K562 (cell line): ENCODE data around the gene KHDRBS2. TPM values are rescaled to one million over a fixed set of nuclear protein-coding genes. Genes with fewer than 3 reads are reported as not detected.

Experiments
- ATAC-seq: fragments of 200-7000 bp; cut with Tn5 transposase; 3 replicates; pipeline ENCODE4 v1.9.1; 2020; ENCODE audit warnings: moderate library complexity
- BruUV-seq: library from RNA; stranded (reverse); fragments of 400-500 nt; replicated peaks from 2 replicates; lab custom pipeline; 2021; lab: Mats Ljungman, UMichigan
- CTCF ChIA-PET: fragments of 300-600 bp; formaldehyde crosslinking; extraction: SDS; loops from one replicate; lab custom pipeline; 2021; ENCODE audit warnings: low intra/inter-chr PET ratio; lab: Yijun Ruan, JAX
- POLR2A ChIA-PET: fragments of 300-600, 350-650 bp; sonication (Branson Sonifier 250); formaldehyde crosslinking; extraction: SDS; loops from one replicate; lab custom pipeline; 2021; ENCODE audit warnings: antibody characterized with exemption, inconsistent platforms; lab: Yijun Ruan, JAX
- DNase-seq, 4 experiments: peaks; one replicate each; pipeline versions ENCODE4 v3.0.0 to v3.0.0-alpha.2; 2011 to 2018; ENCODE audit warnings: low spot score in 3 of 4, mixed read lengths in 3 of 4; ENCODE audit errors: extremely low read depth in 1 of 4
- FAIRE-seq: peaks from 2 replicates; lab custom pipeline; 2011; peaks lifted over from hg19 to GRCh38; lab: Jason Lieb, UNC
- H2AFZ ChIP-seq: 2 replicates; pipeline ENCODE4 v1.6.0; 2011; ENCODE audit warnings: low read depth, low read length, control low read depth, inconsistent platforms
- H3K27ac ChIP-seq: fragments of 200-600 bp; 3 replicates; pipeline ENCODE4 v1.8.0; 2011; ENCODE audit warnings: low read depth, mild to moderate bottlenecking, control low read depth, inconsistent platforms, low read length, moderate library complexity, mixed read lengths; ENCODE audit errors: extremely low read depth
- H3K27me3 ChIP-seq, 2 experiments: fragments of 300-600 bp in 1 of 2; 2 replicates in 1 of 2; 3 replicates in 1 of 2; pipeline versions ENCODE4 v1.6.0 to v1.8.0; 2011; ENCODE audit warnings: inconsistent platforms in 2 of 2, low read length in 2 of 2, mild to moderate bottlenecking in 1 of 2, mixed read lengths in 1 of 2, moderate library complexity in 1 of 2; ENCODE audit not compliant: control insufficient read depth in 2 of 2, insufficient read depth in 2 of 2
- H3K36me3 ChIP-seq: fragments of 300-600 bp; 3 replicates; pipeline ENCODE4 v1.8.0; 2011; ENCODE audit warnings: mild to moderate bottlenecking, low read length, inconsistent platforms; ENCODE audit not compliant: control insufficient read depth, insufficient read depth
- H3K4me1 ChIP-seq, 2 experiments: fragments of 200-600 bp in 1 of 2; replicated peaks in 1 of 2; 2 replicates in 1 of 2; 3 replicates in 1 of 2; pipeline versions ENCODE4 v1.5.1 to v1.8.0; 2011; ENCODE audit warnings: inconsistent platforms in 2 of 2, low read length in 2 of 2, mild to moderate bottlenecking in 1 of 2, mixed read lengths in 1 of 2, moderate library complexity in 1 of 2; ENCODE audit not compliant: control insufficient read depth in 2 of 2, insufficient read depth in 2 of 2
- H3K4me2 ChIP-seq: 2 replicates; pipeline ENCODE4 v1.6.1; 2011; ENCODE audit warnings: low read length, control low read depth, inconsistent platforms, mixed read lengths; ENCODE audit not compliant: insufficient read depth
- H3K4me3 ChIP-seq: fragments of 200-600 bp; sonication (generic), shearing (Covaris generic); 2 replicates; pipeline ENCODE4 v1.5.1; 2016; ENCODE audit warnings: control low read depth, inconsistent platforms
- H3K79me2 ChIP-seq: fragments of 200-600 bp; 3 replicates; pipeline ENCODE4 v1.8.0; 2011; ENCODE audit warnings: low read length, inconsistent platforms; ENCODE audit not compliant: control insufficient read depth, insufficient read depth
- H3K9ac ChIP-seq, 2 experiments: 2 replicates each; pipeline versions ENCODE4 v1.6.0 to v1.6.1; 2011; ENCODE audit warnings: low read depth in 2 of 2, low read length in 2 of 2, control low read depth in 1 of 2, inconsistent platforms in 1 of 2, mild to moderate bottlenecking in 1 of 2, mixed read lengths in 1 of 2; ENCODE audit not compliant: insufficient read depth in 1 of 2
- H3K9me1 ChIP-seq: one replicate; pipeline ENCODE4 v1.6.0; 2011; ENCODE audit warnings: inconsistent platforms, mild to moderate bottlenecking, low read length, moderate library complexity; ENCODE audit not compliant: control insufficient read depth, insufficient read depth
- H3K9me3 ChIP-seq: replicated peaks from 2 replicates; pipeline ENCODE4 v1.5.1; 2011; ENCODE audit warnings: low read depth, low read length, inconsistent platforms; ENCODE audit not compliant: control insufficient read depth, insufficient read depth
- H4K20me1 ChIP-seq: replicated peaks from 2 replicates; pipeline ENCODE4 v1.6.1; 2011; ENCODE audit warnings: low read length, inconsistent platforms, mixed read lengths; ENCODE audit not compliant: control insufficient read depth, insufficient read depth
- BRCA1 ChIP-seq, 2 experiments: fragments of 450-650 bp in 1 of 2; sonication (generic) in 1 of 2; formaldehyde crosslinking in 1 of 2; IDR thresholded peaks; 2 replicates each; pipeline versions ENCODE4 v1.5.0 to v1.6.1; 2017 to 2020; ENCODE audit warnings: mild to moderate bottlenecking in 1 of 2, missing genetic modification reagents in 1 of 2
- EWSR1 ChIP-seq: fragments of 450-650 bp; IDR thresholded peaks from 2 replicates; pipeline ENCODE4 v1.6.1; 2018; ENCODE audit warnings: borderline replicate concordance, mild to moderate bottlenecking, low read depth, moderate library complexity; ENCODE audit not compliant: partially characterized antibody
- HEY1 ChIP-seq: fragments of 250-450 bp; sonication (Bioruptor Pico); IDR thresholded peaks from 2 replicates; pipeline ENCODE4 v1.5.0; 2020; ENCODE audit warnings: mild to moderate bottlenecking, moderate library complexity, borderline replicate concordance
- IFI16 ChIP-seq: fragments of 250-450 bp; sonication (Bioruptor Pico); IDR thresholded peaks from 2 replicates; pipeline ENCODE4 v2.1.2; 2022; ENCODE audit warnings: mild to moderate bottlenecking, inconsistent platforms
- ILF3 ChIP-seq: fragments of 450-650 bp; IDR thresholded peaks from 2 replicates; pipeline ENCODE4 v1.6.1; 2018; ENCODE audit warnings: antibody characterized with exemption, mild to moderate bottlenecking, moderate library complexity, borderline replicate concordance
- ILK ChIP-seq: fragments of 450-650 bp; IDR thresholded peaks from 2 replicates; pipeline ENCODE4 v1.6.1; 2016; ENCODE audit warnings: missing genetic modification characterization, low read depth, mild to moderate bottlenecking, missing compliant biosample characterization, moderate library complexity, borderline replicate concordance
- KDM5B ChIP-seq: fragments of 200-600 bp; sonication (generic); IDR thresholded peaks from 2 replicates; pipeline ENCODE4 v1.6.1; 2012; ENCODE audit warnings: low read depth, mild to moderate bottlenecking, moderate library complexity, low read length, control low read depth, inconsistent platforms; ENCODE audit not compliant: insufficient replicate concordance
- RUNX1 ChIP-seq: sonication (generic); IDR thresholded peaks from 2 replicates; pipeline ENCODE4 v1.6.1; 2016; ENCODE audit warnings: antibody characterized with exemption, low read depth
- TEAD2 ChIP-seq: fragments of 450-650 bp; IDR thresholded peaks from 2 replicates; pipeline ENCODE4 v1.6.1; 2016; ENCODE audit warnings: missing genetic modification characterization, control low read depth, missing compliant biosample characterization
- XRCC3 ChIP-seq: fragments of 450-650 bp; IDR thresholded peaks from 2 replicates; pipeline ENCODE4 v1.6.1; 2017; ENCODE audit warnings: mild to moderate bottlenecking, moderate library complexity
- ZC3H8 ChIP-seq: fragments of 450-650 bp; IDR thresholded peaks from 2 replicates; pipeline ENCODE4 v1.6.1; 2017
- ZFP1 ChIP-seq: fragments of 450-650 bp; formaldehyde crosslinking; IDR thresholded peaks from 2 replicates; pipeline ENCODE4 v1.4.0; 2020; ENCODE audit warnings: mild to moderate bottlenecking, mixed read lengths
- ZNF347 ChIP-seq: fragments of 450-650 bp; formaldehyde crosslinking; IDR thresholded peaks from 2 replicates; pipeline ENCODE4 v1.4.0; 2020; ENCODE audit warnings: low read depth, mild to moderate bottlenecking, moderate library complexity
- WGBS: fragments of 100-300 bp; shearing (Covaris generic); methylation state at CpG from one replicate; pipeline ENCODE4 v1.1.6; 2016; ENCODE audit warnings: low coverage, mixed read lengths; ENCODE audit not compliant: insufficient coverage; ENCODE audit errors: missing lambda C conversion rate; 5-methylcytosine and 5-hydroxymethylcytosine counted together
- in situ Hi-C: fragments of 300-500 bp; cut with MboI; formaldehyde crosslinking; loops from 4 replicates; pipeline ENCODE4 v1.15.0; 2018; ENCODE audit warnings: inconsistent platforms, mixed read lengths
- intact Hi-C: fragments of 100-400 bp; cut with micrococcal nuclease; formaldehyde crosslinking; loops from 2 replicates; pipeline ENCODE4 v1.14.2; 2022
- polyA plus RNA-seq, 8 experiments: library from polyadenylated mRNA; depleted of rRNA in 4 of 8; stranded (reverse) in 5 of 8; unstranded in 3 of 8; fragments of >200 nt; fragmentation: Nextera tagmentation in 2 of 8; fragmentation: Illumina TruSeq in 1 of 8; extraction: Ambion mirVana in 2 of 8; extraction: Trizol in 1 of 8; gene quantifications; 2 replicates each; pipeline versions ENCODE4 v1.2.1 to v1.2.3, GENCODE V29; 2011 to 2014; ENCODE audit warnings: inconsistent platforms in 1 of 8, missing spikeins in 1 of 8
- total RNA-seq, 7 experiments: library from RNA; depleted of rRNA in 6 of 7; stranded (reverse); fragments of >200 nt in 6 of 7; fragmentation: Illumina TruSeq in 2 of 7; extraction: Trizol in 2 of 7; gene quantifications; 2 replicates each; pipeline versions ENCODE4 v1.2.1 to v1.2.3, GENCODE V29; 2011 to 2021; ENCODE audit warnings: low replicate concordance in 1 of 7
- TF ChIP-seq, protein P1 (sequence below): fragments of 450-650 bp; formaldehyde crosslinking; IDR thresholded peaks from 2 replicates; pipeline ENCODE4 v1.4.0; 2022; ENCODE audit warnings: missing genetic modification characterization
- TF ChIP-seq, protein P2 (sequence below), 2 experiments: fragments of 450-650 bp; IDR thresholded peaks; 2 replicates each; pipeline ENCODE4 v1.6.1; 2016

The KHDRBS2 gene
- total and polyA plus RNA-seq, 9 of the 15 experiments (the other 6 are each of a cell fraction or from before 2014, with no cell fraction given), result not detected

DNA sequence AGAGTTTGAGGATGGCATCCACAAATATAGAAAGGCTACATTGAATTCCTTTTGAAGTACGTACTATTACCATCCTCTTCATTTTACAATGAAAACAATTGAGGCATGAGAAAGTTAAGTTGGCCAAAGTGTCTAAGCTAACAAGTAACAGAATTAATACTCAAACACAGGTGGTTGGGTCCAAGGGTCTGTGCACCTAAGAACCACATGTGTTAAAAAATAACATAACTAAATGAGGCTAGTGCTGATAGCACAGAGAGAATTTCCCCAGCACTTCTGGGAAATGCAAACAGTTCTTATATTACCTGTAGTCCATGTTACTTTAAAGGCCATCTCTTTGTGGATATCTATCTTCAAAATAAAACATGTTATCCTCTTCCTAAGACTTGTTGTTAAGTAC lies 10.5 kb upstream of the KHDRBS2 start:
- DNase-seq (no peak), FAIRE-seq (no peak), ATAC-seq (no peak)
- no peak overlapping the region for H3K27ac ChIP-seq
- intact Hi-C loops (no loop called here), in situ Hi-C loops (no loop called here)
- no peaks in the 10 kb centered on the region for H3K79me2 ChIP-seq
- BruUV-seq, result no TSS peak
- POLR2A ChIA-PET, result no interaction called here
- CTCF ChIA-PET, result no interaction called here
- no peaks in the 10 kb centered on the region for H3K27me3 ChIP-seq
- H3K4me3 ChIP-seq, result no peak overlapping the region
- H3K4me2 ChIP-seq, result no peak overlapping the region
- H3K4me1 ChIP-seq, result no peaks in the 10 kb centered on the region
- H3K36me3 ChIP-seq, result no peaks in the 10 kb centered on the region
- no peaks in the 10 kb centered on the region for H3K9me1 ChIP-seq
- no peak overlapping the region for H3K9ac ChIP-seq
- H2AFZ ChIP-seq, result no peak overlapping the region
- TF ChIP-seq HEY1 (CRISPR knock-in tag) (no peak), BRCA1 (IDR thresholded peaks at IDR 0.05) (no peak), BRCA1 (CRISPR knock-in tag; IDR thresholded peaks at IDR 0.05) (no peak), RUNX1 (no peak), KDM5B (no peak), XRCC3 (no peak)
- WGBS, result 0% methylated on average over 1 of the region's 1 CpG
- H4K20me1 ChIP-seq, result no peaks in the 10 kb centered on the region
- no peaks in the 10 kb centered on the region for H3K9me3 ChIP-seq

DNA sequence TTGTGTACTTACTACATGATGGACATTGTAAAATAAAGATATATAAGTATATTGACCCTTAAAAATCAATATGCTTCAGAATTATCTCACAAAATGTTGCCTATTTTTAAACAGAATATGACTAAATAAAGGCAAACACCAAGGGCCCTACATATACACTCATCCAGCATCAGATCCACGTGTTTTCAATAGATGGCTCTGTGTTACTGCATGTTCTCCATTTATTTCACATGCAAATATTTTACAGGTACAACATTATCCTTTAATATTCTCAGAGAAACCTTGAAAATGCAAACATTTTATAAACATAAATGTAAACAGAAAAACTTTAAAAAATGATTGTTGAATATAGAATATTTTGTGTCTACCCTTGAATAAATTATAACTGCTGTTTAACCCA lies 2.9 kb upstream of the KHDRBS2 start:
- FAIRE-seq (no peak), DNase-seq (no peak), ATAC-seq (no peak)
- Histone ChIP-seq H3K4me2 (no peak overlapping the region), H3K4me1 (no peaks in the 10 kb centered on the region), H3K9me3 (no peaks in the 10 kb centered on the region), H3K9ac (no peak overlapping the region), H3K27ac (no peak overlapping the region), H3K4me3 (no peak overlapping the region), H2AFZ (no peak overlapping the region), H3K27me3 (no peaks in the 10 kb centered on the region), H3K36me3 (no peaks in the 10 kb centered on the region), H3K79me2 (no peaks in the 10 kb centered on the region), H3K9me1 (no peaks in the 10 kb centered on the region), H4K20me1 (no peaks in the 10 kb centered on the region)
- in situ Hi-C loops, result no loop called here
- BruUV-seq, result no TSS peak
- WGBS, result 0% methylated on average over 1 of the region's 1 CpG
- ChIA-PET POLR2A (no interaction called here), CTCF (no interaction called here)
- intact Hi-C loops, result loop anchor here (2.0 kb wide), 1 partner anchor 14 kb away; no protein-coding TSS in a partner anchor
- TF ChIP-seq, protein P1, sequence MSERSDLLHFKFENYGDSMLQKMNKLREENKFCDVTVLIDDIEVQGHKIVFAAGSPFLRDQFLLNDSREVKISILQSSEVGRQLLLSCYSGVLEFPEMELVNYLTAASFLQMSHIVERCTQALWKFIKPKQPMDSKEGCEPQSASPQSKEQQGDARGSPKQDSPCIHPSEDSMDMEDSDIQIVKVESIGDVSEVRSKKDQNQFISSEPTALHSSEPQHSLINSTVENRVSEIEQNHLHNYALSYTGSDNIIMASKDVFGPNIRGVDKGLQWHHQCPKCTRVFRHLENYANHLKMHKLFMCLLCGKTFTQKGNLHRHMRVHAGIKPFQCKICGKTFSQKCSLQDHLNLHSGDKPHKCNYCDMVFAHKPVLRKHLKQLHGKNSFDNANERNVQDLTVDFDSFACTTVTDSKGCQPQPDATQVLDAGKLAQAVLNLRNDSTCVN (CRISPR knock-in tag), result no peak
- TF ChIP-seq EWSR1 (no peak), HEY1 (CRISPR knock-in tag) (no peak), ILF3 (no peak), ZNF347 (CRISPR knock-in tag) (no peak), ZFP1 (CRISPR knock-in tag) (no peak), ILK (tag) (no peak), TEAD2 (tag) (no peak), ZC3H8 (no peak), IFI16 (CRISPR knock-in tag) (no peak)
- TF ChIP-seq, protein P2, sequence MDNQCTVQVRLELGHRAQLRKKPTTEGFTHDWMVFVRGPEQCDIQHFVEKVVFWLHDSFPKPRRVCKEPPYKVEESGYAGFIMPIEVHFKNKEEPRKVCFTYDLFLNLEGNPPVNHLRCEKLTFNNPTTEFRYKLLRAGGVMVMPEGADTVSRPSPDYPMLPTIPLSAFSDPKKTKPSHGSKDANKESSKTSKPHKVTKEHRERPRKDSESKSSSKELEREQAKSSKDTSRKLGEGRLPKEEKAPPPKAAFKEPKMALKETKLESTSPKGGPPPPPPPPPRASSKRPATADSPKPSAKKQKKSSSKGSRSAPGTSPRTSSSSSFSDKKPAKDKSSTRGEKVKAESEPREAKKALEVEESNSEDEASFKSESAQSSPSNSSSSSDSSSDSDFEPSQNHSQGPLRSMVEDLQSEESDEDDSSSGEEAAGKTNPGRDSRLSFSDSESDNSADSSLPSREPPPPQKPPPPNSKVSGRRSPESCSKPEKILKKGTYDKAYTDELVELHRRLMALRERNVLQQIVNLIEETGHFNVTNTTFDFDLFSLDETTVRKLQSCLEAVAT (IDR thresholded peaks at IDR 0.05), result no peak
